WI38 (cell line): Measurements from ENCODE around the gene LARP4B.

Experiments used
- H3K4me3 ChIP-seq: 2 replicates; pipeline ENCODE4 v1.5.1; 2011; ENCODE audit warnings: low read depth, mild to moderate bottlenecking, control low read depth, low read length
- CTCF ChIP-seq: IDR thresholded peaks from 2 replicates; pipeline ENCODE4 v1.5.1; 2012; ENCODE audit warnings: low read depth, mild to moderate bottlenecking, control low read depth, low read length

Gene LARP4B

GRCh38 chr10:788796-789748, 142.4 kb downstream of the LARP4B start:
- peak; percentile 60 for TF ChIP-seq CTCF
- H3K4me3 ChIP-seq: peak overlapping the region; percentile 27; the same call in 1 of the 2 replicates

DNA sequence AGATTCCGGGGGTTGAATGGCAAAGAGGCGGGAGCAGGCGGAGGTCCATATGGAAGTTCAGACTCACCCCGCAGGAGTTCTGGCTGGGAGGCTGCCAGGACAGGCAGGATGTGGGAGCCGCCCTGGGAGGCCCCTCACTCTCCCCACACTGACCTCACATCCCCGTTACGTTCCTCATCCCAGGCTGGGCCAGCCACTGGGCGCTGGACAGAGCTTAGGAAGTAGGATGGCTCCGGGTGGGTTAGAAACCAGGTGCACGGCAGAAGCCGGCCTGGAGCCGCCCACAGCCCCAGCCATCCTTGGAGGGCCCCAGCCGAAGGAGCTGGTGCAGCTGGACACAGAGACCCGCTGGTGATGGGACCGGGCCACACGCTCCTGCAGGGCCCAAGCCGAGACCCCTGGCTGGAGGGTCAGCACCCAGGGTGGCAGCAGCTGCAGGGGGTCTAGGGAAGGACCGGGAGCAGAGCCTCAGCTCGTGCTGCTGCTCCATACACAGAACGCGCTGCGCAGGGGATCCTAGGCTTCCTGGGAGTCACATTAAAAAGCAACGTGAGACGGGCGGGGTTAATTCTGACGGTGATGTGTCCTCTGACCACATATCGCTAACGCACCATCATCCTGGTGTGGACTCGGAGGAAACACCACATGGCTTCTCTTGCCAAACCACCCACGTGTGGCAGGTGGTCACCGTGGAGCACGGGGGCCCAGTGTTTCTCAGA, 143.4 kb downstream of the LARP4B start:
- TF ChIP-seq CTCF: no peak
- no peak overlapping the region for H3K4me3 ChIP-seq

- no peak for TF ChIP-seq CTCF
- no peak overlapping the region for H3K4me3 ChIP-seq
Measured at GRCh38 chr10:786633-787474, 144.7 kb downstream of the LARP4B start.

GRCh38 chr10:785861-786214, 145.7 kb downstream of the LARP4B start:
- no peak overlapping the region for H3K4me3 ChIP-seq
- no peak for TF ChIP-seq CTCF

GRCh38 chr10:785089-785860, 146.2 kb downstream of the LARP4B start:
- H3K4me3 ChIP-seq: peak overlapping the region; percentile 49

More at GRCh38 chr10:785089-785860, 146.2 kb downstream of the LARP4B start:
- no peak for TF ChIP-seq CTCF
